Dedifferentiated amniotic fluid mesenchymal stem cell (primary cell): ENCODE results near the gene MUC21.
"Not testable (repeated sequence)": the region's sequence is repeated elsewhere in the genome, so short reads cannot be mapped to it uniquely, and the experiment has no call there.

Experiments
- DNase-seq: peaks from one replicate; pipeline ENCODE4 v3.0.0-alpha.2; 2016; ENCODE audit errors: extremely low spot score

Gene MUC21

GRCh38 chr6:31008165-31008564 is 24.6 kb downstream of the MUC21 start:
- DNase-seq = no peak

- DNase-seq = no peak
These were observed 26.2 kb downstream of the MUC21 start for GRCh38 chr6:31009731-31010130.

- peak; percentile 31 for DNase-seq
These were observed 27.0 kb downstream of the MUC21 start, which contains the start of gene MUC22 for GRCh38 chr6:31010393-31011060. Gene MUC22, plus strand, starts transcription at chr6:31010474. Its CDS starts 233 bp downstream, at chr6:31010707.

- DNase-seq = no peak
These were observed 27.6 kb downstream of the MUC21 start for GRCh38 chr6:31011153-31011552.

GRCh38 chr6:31016659-31017299 is 33.3 kb downstream of the MUC21 start:
- no peak for DNase-seq

GRCh38 chr6:31017436-31017835 is 33.9 kb downstream of the MUC21 start:
- DNase-seq = not testable (repeated sequence)

GRCh38 chr6:31020057-31020456 is 36.5 kb downstream of the MUC21 start:
- DNase-seq = no peak

GRCh38 chr6:31020631-31021255 is 37.2 kb downstream of the MUC21 start:
- DNase-seq = not testable (repeated sequence)

- not testable (repeated sequence) for DNase-seq
These were observed 38.4 kb downstream of the MUC21 start for GRCh38 chr6:31021705-31022531.

- no peak for DNase-seq
These were observed 42.1 kb downstream of the MUC21 start for GRCh38 chr6:31025595-31025994.

GRCh38 chr6:31031095-31031494 is 47.6 kb downstream of the MUC21 start:
- no peak for DNase-seq

- DNase-seq = no peak
These were observed 49.6 kb downstream of the MUC21 start for GRCh38 chr6:31033075-31033474.

GRCh38 chr6:31035862-31036497 is 52.5 kb downstream of the MUC21 start:
- peak; percentile 20 for DNase-seq

GRCh38 chr6:31037169-31037568 is 53.7 kb downstream of the MUC21 start:
- DNase-seq = peak; percentile 43

- peak; percentile 94 for DNase-seq
These were observed 54.2 kb downstream of the MUC21 start for GRCh38 chr6:31037682-31038081.

- no peak for DNase-seq
These were observed 55.0 kb downstream of the MUC21 start for GRCh38 chr6:31038559-31038958.
